Measurements from ENCODE around the gene SLC35A1. TPM values are rescaled to one million over a fixed set of nuclear protein-coding genes. Genes with fewer than 3 reads are reported as not detected.
A peak's percentile ranks its signal among the peaks of the same experiment; 100 is the strongest.
"Not testable (repeated sequence)": the region's sequence is repeated elsewhere in the genome, so short reads cannot be mapped to it uniquely, and the experiment has no call there.

The SLC35A1 gene
- total RNA-seq, 3 donors from 2014 or later (not counting 1 experiment from before 2014, with no cell fraction given), result 10.9 to 14.8 (median 13.4) TPM

DNA sequence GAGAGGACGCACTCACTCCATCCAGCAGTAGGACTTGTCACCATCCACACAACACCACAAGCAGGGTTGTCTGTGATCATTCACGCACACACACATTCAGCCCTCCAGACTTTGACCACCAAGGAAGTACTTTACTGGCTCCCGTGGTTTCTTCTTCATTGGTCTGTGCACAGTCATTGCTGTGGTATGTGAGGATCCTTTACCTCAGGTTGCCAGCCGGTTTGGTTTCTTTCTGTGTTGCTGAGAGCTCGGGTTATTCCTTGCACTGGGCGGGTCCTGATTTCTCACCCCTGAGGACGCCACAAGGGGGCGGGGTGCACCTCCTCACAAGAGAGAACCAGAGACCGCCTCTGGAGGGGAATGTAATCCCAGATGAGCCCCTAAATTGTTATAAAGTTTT is 11.2 kb downstream of the SLC35A1 start:
- H3K36me3 ChIP-seq (ENCODE audit: control insufficient read depth, insufficient read depth, low read length), result peaks cover 6% of the 10 kb centered on the region
- ATAC-seq (no peak), DNase-seq (peak in 1 of 2 donors; percentile 20)
- TF ChIP-seq, protein P1, sequence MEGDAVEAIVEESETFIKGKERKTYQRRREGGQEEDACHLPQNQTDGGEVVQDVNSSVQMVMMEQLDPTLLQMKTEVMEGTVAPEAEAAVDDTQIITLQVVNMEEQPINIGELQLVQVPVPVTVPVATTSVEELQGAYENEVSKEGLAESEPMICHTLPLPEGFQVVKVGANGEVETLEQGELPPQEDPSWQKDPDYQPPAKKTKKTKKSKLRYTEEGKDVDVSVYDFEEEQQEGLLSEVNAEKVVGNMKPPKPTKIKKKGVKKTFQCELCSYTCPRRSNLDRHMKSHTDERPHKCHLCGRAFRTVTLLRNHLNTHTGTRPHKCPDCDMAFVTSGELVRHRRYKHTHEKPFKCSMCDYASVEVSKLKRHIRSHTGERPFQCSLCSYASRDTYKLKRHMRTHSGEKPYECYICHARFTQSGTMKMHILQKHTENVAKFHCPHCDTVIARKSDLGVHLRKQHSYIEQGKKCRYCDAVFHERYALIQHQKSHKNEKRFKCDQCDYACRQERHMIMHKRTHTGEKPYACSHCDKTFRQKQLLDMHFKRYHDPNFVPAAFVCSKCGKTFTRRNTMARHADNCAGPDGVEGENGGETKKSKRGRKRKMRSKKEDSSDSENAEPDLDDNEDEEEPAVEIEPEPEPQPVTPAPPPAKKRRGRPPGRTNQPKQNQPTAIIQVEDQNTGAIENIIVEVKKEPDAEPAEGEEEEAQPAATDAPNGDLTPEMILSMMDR (IDR thresholded peaks at IDR 0.05), result no peak
- Mint-ChIP-seq H3K4me1 (peaks cover 6 to 11% of the 10 kb centered on the region in 2 donors), H3K36me3 (no peaks in the 10 kb centered on the region), H3K27me3 (ENCODE audit: low read depth in 2 of 2) (no peaks in the 10 kb centered on the region), H3K27ac (no peak overlapping the region), H3K9me3 (no peaks in the 10 kb centered on the region), H3K4me3 (no peak overlapping the region)
- H3K27me3 ChIP-seq (ENCODE audit: control insufficient read depth, insufficient read depth, low read length), result no peaks in the 10 kb centered on the region
- 52% methylated on average over 8 of the region's 9 CpGs for WGBS (ENCODE audit: insufficient coverage)
- H3K4me3 ChIP-seq (ENCODE audit: low read length), result no peak overlapping the region
- peaks cover 3% of the 10 kb centered on the region for H3K4me1 ChIP-seq (ENCODE audit: control insufficient read depth, insufficient read depth, low read length)
- H3K27ac ChIP-seq (ENCODE audit: low read length), result no peak overlapping the region
- no peaks in the 10 kb centered on the region for H3K9me3 ChIP-seq (ENCODE audit: control insufficient read depth, insufficient read depth, low read length)
- intact Hi-C loops (cut with micrococcal nuclease), result no loop called here

DNA sequence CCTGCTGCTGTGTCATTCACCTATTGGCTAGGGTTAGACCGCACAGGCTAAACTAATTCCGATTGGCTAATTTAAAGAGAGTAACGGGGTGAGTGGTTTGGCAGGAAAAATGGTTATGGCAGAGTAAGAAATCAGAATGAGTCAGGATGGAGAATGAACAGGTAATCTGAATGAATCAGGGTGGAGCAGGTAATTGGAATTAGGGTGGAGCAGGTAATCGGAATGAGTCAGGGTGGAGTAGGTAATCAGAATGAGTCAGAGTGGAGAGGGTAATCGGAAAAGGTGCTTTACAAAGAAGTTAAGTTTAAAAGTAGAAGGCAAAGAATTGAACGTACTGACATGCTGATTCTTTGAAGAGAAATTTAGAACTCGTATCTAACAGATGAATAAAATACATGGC is 11.7 kb downstream of the SLC35A1 start:
- DNase-seq (no peak), ATAC-seq (no peak)
- WGBS (ENCODE audit: insufficient coverage), result over 99% methylated on average over 7 of the region's 7 CpGs
- Mint-ChIP-seq H3K9me3 (no peaks in the 10 kb centered on the region), H3K36me3 (no peaks in the 10 kb centered on the region), H3K27ac (no peak overlapping the region), H3K4me3 (no peak overlapping the region), H3K27me3 (ENCODE audit: low read depth in 2 of 2) (no peaks in the 10 kb centered on the region), H3K4me1 (peaks cover 6 to 11% of the 10 kb centered on the region in 2 donors)
- H3K27ac ChIP-seq (ENCODE audit: low read length), result no peak overlapping the region
- TF ChIP-seq, protein P1 (IDR thresholded peaks at IDR 0.05), result no peak
- no peaks in the 10 kb centered on the region for H3K9me3 ChIP-seq (ENCODE audit: control insufficient read depth, insufficient read depth, low read length)
- no peak overlapping the region for H3K4me3 ChIP-seq (ENCODE audit: low read length)
- H3K36me3 ChIP-seq (ENCODE audit: control insufficient read depth, insufficient read depth, low read length), result peaks cover 6% of the 10 kb centered on the region
- no peaks in the 10 kb centered on the region for H3K27me3 ChIP-seq (ENCODE audit: control insufficient read depth, insufficient read depth, low read length)
- intact Hi-C loops (cut with micrococcal nuclease), result no loop called here
- peaks cover 3% of the 10 kb centered on the region for H3K4me1 ChIP-seq (ENCODE audit: control insufficient read depth, insufficient read depth, low read length)

DNA sequence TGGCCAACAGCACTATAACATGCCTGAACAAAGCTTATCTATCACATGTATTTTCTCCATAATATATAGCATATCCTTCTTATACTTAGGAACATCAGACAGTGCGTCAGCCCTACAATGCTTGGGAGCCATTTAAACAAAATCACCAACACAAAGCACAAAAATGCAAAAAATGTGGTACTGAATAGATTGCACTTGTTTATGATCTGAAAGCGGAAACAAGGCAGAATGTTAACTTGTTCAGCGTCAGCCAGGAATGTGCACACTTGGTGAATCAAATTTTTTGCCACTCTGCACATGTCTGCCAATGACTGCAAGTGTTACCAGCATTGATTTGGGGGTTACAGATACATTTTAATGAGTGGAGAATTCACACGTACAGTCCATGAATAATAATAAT is 14.8 kb downstream of the SLC35A1 start:
- intact Hi-C loops (cut with micrococcal nuclease), result no loop called here
- Mint-ChIP-seq H3K4me1 (peaks cover 6 to 11% of the 10 kb centered on the region in 2 donors), H3K9me3 (no peaks in the 10 kb centered on the region), H3K4me3 (no peak overlapping the region), H3K27me3 (ENCODE audit: low read depth in 2 of 2) (no peaks in the 10 kb centered on the region), H3K27ac (no peak overlapping the region), H3K36me3 (no peaks in the 10 kb centered on the region)
- Histone ChIP-seq H3K4me3 (ENCODE audit: low read length) (no peak overlapping the region), H3K27ac (ENCODE audit: low read length) (no peak overlapping the region), H3K36me3 (ENCODE audit: control insufficient read depth, insufficient read depth, low read length) (peaks cover 5% of the 10 kb centered on the region), H3K27me3 (ENCODE audit: control insufficient read depth, insufficient read depth, low read length) (no peaks in the 10 kb centered on the region), H3K9me3 (ENCODE audit: control insufficient read depth, insufficient read depth, low read length) (no peaks in the 10 kb centered on the region), H3K4me1 (ENCODE audit: control insufficient read depth, insufficient read depth, low read length) (peaks cover 3% of the 10 kb centered on the region)
- TF ChIP-seq, protein P1 (IDR thresholded peaks at IDR 0.05), result no peak
- WGBS (ENCODE audit: insufficient coverage), result 100% methylated on average over 3 of the region's 4 CpGs
- DNase-seq (no peak), ATAC-seq (no peak)

DNA sequence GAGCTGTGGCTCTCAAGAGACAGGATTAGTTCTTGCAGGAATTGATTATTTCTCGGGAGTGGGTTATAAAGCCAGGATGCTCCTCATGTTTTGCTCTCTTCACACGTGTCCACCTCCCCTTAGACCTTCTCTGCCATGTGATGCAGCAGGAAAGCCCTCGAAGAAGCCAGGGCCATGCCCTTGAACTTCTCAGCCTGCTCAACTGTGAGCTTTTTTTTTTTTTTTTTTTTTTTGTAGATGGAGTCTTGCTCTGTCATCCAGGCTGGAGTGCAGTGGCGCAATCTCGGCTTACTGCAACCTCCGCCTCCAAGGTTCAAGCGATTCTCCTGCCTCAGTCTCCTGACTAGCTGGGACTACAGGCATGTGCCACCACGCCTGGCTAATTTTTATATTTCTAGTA is 16.6 kb downstream of the SLC35A1 start:
- H3K36me3 ChIP-seq (ENCODE audit: control insufficient read depth, insufficient read depth, low read length); intact Hi-C loops (cut with micrococcal nuclease); ATAC-seq; H3K9me3 Mint-ChIP-seq; H3K9me3 ChIP-seq (ENCODE audit: control insufficient read depth, insufficient read depth, low read length); H3K27me3 Mint-ChIP-seq (ENCODE audit: low read depth in 2 of 2); H3K27ac ChIP-seq (ENCODE audit: low read length); H3K4me1 ChIP-seq (ENCODE audit: control insufficient read depth, insufficient read depth, low read length); H3K4me3 ChIP-seq (ENCODE audit: low read length); H3K36me3 Mint-ChIP-seq; H3K4me1 Mint-ChIP-seq; H3K27ac Mint-ChIP-seq; H3K27me3 ChIP-seq (ENCODE audit: control insufficient read depth, insufficient read depth, low read length); H3K4me3 Mint-ChIP-seq; DNase-seq: not testable (repeated sequence)
- 98% methylated on average over 8 of the region's 8 CpGs for WGBS (ENCODE audit: insufficient coverage)
